Prostate gland (tissue), 2 donors: ENCODE results near the gene SFT2D1.

Source experiments
- POLR2A ChIP-seq: fragments of 450-650 bp; IDR thresholded peaks from one replicate; pipeline ENCODE4 v1.6.1; 2016; ENCODE audit warnings: antibody characterized with exemption, mild to moderate bottlenecking
- POLR2AphosphoS5 ChIP-seq: sonication (generic); formaldehyde crosslinking; IDR thresholded peaks from one replicate; pipeline ENCODE4 v1.6.1; 2017; ENCODE audit warnings: antibody characterized with exemption
- TF ChIP-seq, protein P1 (sequence below), 4 experiments: fragments of 200-600 bp in 2 of 4; fragments of 450-650 bp in 2 of 4; sonication (generic) in 2 of 4; IDR thresholded peaks; 1 replicate in 3 of 4; 2 replicates in 1 of 4; pipeline ENCODE4 v1.5.1; 2016 to 2019; ENCODE audit warnings: antibody characterized with exemption in 4 of 4, mild to moderate bottlenecking in 2 of 4, moderate library complexity in 2 of 4

GRCh38 chr6:166314454-166314853 is 27.9 kb downstream of the SFT2D1 start:
- TF ChIP-seq, protein P1, sequence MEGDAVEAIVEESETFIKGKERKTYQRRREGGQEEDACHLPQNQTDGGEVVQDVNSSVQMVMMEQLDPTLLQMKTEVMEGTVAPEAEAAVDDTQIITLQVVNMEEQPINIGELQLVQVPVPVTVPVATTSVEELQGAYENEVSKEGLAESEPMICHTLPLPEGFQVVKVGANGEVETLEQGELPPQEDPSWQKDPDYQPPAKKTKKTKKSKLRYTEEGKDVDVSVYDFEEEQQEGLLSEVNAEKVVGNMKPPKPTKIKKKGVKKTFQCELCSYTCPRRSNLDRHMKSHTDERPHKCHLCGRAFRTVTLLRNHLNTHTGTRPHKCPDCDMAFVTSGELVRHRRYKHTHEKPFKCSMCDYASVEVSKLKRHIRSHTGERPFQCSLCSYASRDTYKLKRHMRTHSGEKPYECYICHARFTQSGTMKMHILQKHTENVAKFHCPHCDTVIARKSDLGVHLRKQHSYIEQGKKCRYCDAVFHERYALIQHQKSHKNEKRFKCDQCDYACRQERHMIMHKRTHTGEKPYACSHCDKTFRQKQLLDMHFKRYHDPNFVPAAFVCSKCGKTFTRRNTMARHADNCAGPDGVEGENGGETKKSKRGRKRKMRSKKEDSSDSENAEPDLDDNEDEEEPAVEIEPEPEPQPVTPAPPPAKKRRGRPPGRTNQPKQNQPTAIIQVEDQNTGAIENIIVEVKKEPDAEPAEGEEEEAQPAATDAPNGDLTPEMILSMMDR (IDR thresholded peaks at IDR 0.05), result no peak
- no peak for TF ChIP-seq POLR2A
- TF ChIP-seq POLR2AphosphoS5, result no peak
